ENCODE measurements around the gene TCEA3.
A peak's percentile ranks its signal among the peaks of the same experiment; 100 is the strongest.
"Not testable (repeated sequence)": the region's sequence is repeated elsewhere in the genome, so short reads cannot be mapped to it uniquely, and the experiment has no call there.

TCEA3 gene

DNA sequence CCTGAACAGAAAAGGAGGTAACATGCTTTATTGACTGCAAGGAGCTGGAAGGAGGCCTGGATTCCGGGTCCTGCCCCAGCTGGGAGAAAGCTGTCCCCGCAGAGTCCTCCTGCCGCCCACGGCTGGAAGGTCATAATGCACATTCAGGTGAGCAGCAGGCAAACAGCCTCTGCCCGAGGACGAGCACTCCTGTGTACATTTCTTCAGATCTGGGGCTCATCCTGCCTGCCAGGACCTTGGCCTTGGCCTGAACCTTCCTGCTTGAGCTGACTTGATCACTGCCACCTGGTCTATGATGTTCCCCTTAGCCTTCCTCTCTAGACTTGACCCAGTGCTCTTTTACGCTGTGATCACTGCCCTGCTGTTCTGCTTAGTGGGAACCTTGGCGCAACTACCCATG is 37.1 kb downstream of the TCEA3 start:
- no peak for DNase-seq

DNA sequence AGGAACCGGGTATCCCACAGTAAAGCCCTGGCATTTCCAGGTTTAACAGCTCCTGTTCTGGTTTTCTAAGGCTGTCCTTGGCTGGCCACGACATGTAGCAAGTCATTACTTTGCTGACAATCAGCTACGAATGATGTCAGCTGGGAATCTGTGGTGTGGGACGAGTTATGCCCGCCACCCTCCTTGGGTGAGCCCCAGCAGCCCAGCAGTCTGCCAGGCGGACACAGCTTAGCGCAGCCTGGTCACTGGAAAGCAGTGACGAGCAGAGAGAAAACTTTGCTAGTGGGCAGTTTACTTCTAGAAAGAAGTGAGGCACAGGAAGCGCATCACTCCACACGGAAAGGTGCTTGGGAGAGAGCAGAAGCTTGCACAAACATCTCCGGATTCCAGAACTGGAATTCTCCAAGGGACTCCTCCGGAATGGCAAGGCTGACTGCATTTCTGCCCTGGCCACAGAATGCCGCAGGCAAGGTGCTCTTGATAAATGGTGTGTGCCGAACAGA is 39.4 kb downstream of the TCEA3 start:
- no peak for DNase-seq

DNA sequence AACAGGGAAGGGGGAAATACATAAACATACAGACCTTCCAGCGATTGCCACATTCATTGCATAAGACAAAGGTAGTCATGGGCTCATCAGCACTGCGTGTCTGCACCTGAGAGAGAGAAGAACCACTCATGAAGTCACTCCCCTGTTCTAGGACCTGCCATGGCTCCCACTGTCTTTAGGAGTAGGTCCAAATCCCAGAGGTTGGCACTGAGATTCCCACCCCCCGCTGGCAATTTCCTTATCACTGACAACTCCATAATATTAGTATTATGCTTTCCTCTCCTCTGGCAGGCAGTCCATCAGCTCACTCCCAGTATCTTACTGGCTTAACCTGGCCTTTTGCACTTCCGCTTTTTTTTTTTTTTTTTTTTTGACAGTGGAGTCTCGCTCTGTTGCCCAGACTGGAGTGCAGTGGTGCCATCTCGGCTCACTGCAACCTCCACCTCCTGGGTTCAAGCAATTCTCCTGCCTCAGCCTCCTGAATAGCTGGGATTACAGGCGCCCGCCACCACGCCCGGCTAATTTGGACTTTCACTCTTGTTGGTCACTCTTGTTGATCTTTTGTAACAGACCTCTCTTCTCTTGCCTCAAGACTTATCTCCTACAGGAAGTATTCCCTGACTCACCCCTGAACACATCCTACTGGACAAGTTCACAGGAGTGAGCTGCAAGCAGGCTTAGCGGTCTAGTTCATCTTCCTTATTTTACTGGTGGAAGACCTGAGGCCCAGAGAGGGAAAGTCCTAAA is 40.1 kb downstream of the TCEA3 start:
- DNase-seq = no peak

DNA sequence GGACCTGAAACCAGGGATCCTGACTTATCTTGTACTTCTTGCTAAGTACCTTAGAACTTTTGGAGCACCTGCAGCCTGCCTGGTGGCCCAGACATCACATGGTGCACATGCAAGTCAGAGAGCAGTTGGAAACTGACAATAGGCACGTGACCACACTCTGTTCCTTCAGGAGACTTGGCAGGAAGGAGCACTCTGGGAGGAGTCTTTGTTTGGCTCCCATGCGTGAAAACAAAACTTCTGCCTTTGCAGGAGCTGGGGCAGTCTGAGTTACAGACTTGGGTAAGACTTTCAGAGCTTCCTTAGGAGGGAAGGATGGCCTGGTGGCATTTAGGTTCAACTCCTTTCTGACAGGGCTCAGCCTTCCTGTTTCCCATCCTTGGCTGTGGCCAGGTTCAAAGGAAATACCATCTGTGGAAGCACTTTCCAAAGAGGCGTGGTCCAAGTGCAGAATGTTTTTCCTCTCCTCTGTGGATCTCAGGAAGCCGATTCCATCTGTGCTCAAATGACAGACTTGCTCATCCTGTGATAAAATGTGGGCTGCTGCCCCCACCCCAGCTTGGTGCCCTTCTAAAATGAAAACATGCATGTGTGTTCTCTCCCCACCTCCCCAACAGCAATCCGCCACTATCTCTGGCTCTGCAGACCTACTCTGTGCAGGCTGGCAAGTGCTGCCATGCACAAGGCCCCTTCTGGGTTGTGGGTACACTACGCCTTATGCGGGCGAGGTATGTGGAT is 40.8 kb downstream of the TCEA3 start:
- no peak for DNase-seq

DNA sequence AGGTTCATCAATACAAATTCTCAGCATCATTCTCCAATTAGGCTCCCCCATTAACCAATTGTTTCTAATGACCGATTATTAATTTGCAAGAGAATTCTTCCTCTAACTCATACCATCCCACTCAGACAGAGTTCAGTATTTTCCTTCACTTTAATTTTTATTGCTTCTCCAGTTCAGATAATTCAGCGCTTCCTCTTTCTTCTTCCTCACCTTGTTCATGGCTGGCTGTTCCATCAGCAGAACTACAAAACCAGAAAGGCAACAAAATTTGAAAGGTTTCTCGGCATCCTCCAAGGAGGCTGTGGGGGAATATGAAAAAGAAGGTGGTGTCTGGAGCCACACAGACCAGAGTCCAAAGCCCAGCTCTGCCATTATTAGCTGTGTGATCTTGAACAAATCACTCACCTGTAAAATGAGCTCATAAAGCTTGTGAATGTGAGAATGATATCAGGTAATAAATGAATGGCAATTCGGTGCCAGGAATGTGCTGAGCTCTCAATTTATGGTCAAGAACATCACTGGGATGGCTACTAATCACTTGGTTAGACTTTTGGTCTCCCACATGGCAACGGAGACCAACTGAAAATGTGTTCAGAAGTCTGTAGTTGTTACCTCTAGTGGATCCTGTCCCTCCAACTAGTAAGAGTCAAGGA is 43.2 kb downstream of the TCEA3 start:
- DNase-seq = no peak

DNA sequence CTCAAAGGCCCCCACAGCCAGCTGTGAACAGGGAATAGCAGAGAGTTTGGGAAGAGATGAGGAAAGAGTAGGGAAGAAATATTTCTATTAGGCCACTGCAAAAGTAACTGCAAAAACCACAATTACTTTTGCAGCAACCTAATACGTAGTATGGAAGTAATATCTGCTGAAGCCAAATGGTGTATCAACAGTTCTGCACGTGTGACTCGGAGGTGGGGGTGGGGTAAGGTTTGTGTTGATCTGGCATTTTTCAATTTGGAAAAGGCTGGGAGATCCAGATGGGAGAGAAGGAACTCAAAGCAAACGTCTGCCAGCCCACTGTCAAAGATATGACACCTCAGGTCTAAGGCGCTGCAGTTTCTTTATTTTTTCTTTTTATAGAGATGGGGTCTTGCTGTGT is 43.8 kb downstream of the TCEA3 start:
- DNase-seq = no peak

DNA sequence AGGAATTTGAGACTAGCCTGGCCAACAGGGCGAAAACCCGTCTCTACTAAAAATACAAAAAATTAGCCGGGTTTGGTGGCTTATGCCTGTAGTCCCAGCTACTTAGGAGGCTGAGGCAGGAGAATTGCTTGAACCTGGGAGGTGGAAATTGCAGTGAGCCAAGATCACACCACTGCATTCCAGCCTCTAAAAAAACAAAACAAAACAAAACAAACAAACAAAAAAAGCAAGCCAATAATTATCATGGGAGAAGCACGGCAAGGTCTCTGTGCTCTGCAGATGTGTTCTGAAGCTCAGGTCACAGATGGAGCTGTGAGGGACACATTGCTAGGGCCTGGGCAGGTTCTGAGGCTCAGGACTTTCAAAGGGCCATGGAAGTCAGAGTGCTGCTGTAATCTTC is 44.3 kb downstream of the TCEA3 start:
- not testable (repeated sequence) for DNase-seq

DNA sequence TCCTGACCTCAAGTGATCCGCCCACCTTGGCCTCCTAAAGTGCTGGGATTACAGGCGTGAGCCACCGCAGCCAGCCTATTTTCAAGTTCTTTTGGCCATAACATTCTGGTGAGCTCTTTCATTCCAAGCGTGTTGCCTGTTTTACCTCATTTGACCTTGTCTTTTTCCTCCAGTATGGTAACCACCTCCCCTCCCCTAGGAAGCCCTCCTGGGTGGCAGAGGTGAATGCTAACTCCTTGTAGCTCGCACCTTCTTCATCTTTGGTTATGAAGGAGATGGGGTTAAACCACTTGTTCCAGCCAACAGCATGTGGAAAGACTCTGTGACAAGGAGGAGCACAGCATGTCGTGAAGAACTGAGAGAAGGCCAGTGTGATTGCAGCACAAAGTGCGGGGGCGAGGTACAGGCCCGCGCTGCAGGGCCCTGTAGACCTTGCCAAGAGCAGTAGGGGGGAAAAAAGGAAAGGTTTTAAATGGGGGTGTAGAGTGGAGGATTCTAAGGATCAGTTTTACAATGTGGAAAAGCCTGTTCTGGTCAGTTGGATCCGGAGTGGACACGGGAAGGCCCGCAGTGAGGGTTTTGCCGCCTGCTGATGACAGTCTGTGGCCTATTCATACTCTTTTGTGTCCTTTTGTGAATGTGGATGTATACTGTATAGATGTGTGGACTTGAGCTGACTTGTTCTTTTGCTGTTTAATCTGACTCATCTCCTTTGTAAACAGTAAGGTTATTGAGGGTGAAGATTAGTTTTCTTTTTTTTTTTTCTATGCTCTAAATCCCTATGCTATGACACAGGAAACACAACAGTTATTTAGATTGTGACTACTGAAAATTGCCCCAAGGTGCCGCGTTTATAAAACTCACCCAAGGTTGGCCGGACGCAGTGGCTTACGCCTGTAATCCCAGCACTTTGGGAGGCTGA is 47.4 kb downstream of the TCEA3 start:
- no peak for DNase-seq

DNA sequence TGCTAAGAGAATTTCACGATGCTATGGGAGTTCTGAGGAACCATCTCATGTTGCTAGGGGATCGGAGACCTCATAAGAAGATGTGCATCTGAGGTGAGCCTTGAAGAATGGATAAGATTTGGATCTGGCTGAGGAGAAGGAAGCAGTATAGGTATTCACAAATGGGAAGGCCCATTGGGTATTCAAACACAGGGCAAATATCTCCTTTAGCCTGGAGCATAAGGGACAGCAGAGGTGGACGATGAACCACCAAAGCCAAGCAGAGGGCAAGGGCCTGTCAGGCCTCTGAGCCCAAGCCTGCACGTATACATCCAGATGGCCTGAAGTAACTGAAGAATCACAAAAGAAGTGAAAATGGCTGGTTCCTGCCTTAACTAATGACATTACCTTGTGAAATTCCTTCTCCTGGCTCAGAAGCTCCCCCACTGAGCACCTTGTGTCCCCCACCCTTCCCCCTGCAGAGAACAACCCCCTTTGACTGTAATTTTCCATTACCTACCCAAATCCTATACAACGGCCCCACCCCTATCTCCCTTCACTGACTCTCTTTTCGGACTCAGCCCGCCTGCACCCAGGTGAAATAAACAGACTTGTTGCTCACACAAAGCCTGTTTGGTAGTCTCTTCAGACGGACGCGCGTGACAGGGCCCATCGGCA is 50.3 kb downstream of the TCEA3 start:
- DNase-seq = not testable (repeated sequence)

DNA sequence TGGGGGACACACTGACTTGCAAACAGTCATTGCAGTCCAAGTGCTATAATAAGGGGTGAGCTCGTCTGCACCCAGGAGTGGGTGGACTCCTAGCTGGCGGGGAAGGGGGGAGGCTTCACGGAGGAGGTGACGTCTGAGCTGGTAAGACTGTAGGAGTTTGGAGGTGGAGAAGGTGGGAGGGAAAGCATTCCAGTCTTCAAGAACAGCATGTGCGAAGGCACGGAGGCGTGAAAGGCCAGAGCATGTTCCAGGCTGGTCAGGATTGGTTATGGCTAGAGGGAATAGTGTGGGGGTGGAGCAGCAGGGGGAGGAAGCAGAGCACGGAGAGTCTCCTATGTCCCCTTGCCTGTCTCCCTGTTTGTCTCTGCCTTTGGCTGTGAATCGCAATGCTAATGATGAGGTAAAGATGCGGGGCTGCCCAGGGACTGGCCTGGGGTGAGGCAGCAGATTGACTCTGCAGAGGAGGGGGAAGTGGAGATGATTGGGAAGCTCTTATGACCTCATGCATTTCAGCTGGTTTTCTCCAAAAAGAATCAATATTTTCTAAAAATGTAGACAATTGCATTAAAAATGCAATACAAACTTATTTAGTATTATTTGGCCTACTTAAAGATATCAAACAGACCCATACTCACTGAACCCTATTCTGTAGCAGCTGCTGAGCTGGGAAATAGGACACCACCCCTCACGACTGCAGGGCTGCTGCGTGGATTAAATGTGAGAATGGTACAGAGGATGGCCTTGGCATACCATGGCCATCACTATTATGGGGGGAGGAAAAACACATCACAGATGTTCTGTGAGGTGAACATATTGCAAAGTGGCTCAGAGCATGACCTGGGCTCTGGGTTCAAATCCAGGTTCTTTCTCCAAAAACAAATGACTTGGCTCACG is 52.3 kb downstream of the TCEA3 start:
- DNase-seq = no peak

DNA sequence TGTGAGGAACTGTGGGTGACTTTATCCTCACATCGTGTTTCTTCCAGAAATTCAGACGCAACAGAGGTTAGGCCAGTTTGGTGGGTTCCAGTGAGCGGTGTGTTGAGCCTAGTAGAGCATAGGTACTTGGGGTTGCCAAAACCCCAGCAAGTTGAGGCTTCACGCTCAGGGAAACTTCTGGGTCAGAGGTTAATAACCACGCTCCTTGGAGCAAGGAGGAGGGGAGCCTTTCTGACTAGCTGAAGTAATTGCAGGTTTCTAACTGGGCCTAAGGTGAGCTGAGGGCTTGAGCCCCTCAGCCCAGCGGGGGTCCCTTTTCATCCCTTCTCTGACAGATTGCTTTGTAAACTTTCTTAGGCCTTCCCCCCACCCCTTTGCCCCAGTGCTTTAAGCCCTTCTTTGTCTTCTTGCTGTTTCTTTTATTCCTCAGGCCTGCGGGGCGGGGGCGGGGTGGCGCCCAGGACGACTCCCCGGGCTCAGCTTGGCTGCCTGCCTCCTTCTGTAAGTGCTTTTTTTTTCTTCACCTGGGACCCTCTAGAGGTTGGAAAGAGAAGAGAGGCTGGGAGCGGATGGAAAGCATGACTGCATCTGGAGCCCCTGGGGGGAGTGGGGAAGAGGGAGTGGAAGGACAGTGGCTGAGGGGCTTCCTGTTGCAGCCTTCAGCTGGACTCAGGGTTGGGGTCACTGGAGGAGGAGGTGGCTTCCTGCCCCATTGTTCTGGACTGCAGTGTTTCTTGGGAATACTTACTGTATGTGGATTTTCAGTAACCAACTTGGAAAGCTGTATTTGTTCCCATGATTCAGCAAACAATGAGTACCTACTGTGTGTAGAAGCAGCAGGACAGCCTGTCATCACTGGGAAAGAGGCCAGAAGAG is 53.6 kb downstream of the TCEA3 start:
- DNase-seq = no peak

DNA sequence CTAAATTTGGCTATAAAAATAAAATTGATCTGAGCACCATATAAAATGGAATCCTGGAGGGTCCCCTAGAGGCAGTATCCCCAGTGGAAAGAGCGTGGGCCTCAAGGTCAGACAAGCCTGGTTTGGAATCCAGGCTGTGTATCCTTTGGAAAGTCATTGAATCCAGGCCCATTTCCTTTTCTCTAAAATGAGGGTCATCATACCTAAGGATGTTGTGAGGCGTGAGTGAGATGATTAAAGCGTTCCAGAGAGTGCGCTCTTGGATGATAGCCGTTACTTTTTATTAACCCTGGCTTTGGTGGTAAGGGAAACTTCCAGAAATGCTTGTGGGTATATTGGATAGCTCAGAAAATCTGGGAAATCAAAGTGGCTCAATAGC is 54.2 kb downstream of the TCEA3 start:
- no peak for DNase-seq

DNA sequence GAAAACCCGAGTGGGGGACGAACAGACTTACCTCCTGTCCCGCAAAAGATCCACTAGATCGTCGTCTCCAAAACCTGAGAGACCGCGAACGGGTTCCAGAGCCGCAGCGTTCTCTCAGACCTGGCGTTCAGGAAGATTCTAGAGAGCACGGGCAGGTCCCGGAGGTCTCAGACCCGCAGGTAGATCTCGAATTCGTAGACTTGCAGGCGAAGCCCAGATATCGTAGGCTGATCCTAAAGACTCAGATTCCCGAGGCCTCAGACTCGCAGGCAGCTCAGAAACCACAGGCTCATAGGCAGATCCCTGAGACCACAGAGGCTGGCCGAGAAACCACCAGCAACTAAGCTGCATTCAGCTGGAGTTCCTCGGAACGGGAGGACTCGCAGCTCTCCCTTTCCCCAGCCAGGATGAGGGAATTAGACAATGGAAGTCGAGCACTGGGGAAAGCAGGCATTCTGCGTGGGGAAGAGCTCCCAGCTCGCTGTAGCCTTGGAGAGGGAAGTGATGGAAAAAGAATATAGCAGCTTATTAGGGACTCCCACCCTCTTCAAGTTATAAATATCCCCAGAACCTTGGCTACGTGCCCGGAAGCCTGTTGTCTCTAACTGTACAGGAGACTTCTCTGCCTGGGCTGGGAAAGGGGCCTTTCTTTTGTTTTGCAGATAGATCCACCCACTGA is 55.1 kb downstream of the TCEA3 start, which contains the start of gene ZNF436:
Gene ZNF436 (minus strand): TSS at position 502 of the 679 bp plus-strand sequence. CDS start 1,831 bp downstream, outside the sequence.
- no peak for DNase-seq

DNA sequence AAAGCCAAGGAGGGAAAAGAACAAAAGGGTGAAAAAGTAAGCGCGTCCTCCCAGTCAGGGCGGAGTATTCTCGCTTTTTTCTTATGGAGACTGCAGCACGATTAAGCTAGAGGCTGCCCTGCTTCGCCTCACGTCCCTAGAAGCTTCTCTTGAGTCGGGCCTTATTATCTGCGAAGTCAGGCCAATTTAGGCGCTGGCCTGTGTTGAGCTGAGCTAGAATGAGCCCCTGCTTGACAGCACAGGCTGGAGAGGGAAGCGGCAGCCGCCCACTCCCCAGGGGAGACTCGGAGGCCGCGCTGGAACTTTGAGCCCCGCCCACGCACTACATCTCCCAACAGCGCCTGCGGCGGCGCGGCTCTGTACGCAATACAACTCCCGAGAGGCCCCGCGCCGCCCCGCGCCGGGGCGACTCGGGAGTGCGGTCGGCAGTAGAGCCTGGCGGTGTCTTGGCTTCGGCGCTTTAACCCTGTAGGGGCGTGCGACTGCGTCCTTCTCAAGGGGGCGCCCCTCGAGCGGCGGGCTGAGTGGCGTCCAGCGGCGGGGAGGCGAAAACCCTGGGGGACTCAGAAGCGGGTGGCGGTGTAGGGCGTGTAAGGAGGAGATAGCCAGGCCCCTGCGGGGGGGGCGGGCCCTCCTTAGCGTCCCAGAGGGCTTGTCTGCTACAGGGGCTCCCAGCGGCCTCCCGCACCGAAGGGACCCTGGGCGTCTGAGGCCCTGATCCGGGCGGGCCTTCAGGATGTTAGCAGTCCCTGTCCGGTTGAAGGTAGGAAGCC is 55.8 kb downstream of the TCEA3 start:
- DNase-seq = peak; percentile 75

DNA sequence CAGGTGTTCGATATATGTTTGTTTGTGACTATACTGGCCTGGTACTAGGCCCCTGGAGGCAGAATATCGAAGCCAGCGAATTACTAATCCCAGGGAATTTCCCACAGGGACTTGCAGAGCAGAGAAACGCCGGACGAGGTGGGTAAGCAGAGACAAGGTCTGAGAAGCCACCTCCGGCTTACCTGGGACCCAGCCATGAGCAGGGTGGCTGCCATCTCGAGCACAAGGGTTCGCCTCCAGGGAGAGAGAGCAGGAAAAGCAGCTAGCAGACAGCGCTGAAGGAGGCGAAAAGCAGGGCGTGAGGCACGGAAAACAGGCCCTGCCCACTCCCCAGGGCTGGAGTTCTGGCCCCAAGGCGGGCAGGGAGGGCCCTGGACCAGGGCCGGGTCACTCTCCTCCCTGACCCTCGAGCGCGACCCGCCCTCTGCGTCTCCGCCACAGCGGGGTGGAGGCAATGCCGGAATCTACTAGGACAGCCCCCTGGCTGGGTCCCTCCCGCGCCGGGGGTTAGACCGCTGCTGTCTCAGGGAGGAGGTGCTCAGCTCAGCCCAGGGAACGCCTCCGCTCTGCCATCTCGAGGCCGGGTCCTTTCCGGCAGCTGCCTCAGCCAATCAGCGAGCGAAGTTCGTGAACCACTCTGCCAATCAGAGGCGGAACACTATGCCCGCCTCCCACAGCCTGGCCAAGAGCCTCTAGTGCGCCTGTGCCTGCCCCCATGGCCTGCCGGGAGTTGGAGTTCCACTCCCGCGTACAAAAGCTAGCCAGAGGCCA is 56.6 kb downstream of the TCEA3 start:
- DNase-seq = peak; percentile 97

DNA sequence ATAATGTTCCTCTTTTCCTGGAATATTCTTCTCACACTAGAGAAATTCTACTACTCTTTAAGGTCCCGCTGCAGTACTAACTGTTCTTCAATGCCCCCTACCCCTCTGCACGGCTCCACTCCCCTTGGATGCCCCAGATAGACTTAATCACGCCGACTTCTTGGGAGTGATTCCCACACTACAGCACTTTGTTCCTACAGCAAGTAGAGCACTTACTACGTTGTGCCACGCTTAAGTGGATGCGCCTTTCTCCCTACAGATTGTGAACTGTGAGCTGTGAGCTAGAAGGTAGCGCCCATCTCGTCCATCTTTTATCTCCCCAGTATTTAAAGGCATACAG is 57.1 kb downstream of the TCEA3 start:
- DNase-seq = no peak

DNA sequence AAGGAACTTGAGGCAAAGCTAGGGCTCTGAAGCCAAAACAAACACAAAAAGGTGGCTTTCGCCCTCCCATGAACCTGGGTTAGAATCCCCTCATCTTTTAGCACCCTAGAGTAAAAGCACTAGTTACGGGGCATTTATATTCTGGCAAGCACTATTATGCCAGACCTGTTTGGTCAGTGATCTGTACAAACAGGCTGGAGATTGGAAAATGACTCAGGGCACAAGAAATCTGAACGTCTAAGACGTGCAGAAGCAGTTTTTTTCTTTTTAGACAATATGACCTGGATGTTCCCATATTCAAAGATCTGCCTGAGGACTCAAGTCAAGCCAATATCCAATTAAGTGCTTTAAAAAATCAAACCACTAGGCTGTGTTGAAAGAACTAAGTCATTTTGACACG is 58.0 kb downstream of the TCEA3 start:
- DNase-seq = no peak

DNA sequence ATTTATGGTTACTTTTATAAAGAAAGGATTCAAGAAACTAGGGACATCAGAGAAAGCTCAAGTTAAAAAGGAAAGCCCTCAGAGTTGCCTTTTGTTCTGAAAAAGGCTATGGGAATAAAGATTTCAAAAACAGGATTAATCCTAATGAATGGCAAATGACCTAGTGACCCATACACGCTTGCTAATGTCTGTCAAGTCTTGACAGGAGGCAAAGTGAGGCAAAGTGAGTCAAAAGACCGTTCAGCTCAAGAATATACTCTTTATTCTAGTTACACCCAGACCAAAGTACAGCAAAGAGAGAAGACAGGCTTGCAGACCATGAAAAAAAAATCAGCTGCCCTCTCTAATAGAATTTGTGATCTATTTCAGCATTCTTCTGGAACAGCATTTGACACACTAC is 58.4 kb downstream of the TCEA3 start:
- DNase-seq = no peak

Data from GOT3 (cell line).